ENCODE results near the gene DCAF12.

GRCh38 chr9:34133436-34133949, 7.0 kb upstream of the DCAF12 start:
- TF ChIP-seq RAD21 (IDR thresholded peaks at IDR 0.05; ENCODE audit: low read length) (no peak), YY1 (IDR thresholded peaks at IDR 0.05; ENCODE audit: low read depth) (no peak), CTCF (IDR thresholded peaks at IDR 0.05) (no peak), EP300 (IDR thresholded peaks at IDR 0.05; ENCODE audit: borderline replicate concordance in 1 of 2, low read depth in 1 of 2, low read length in 1 of 2) (no peak), RFX5 (IDR thresholded peaks at IDR 0.05; ENCODE audit: low read length) (no peak), TAF1 (IDR thresholded peaks at IDR 0.05; ENCODE audit: borderline replicate concordance, low read depth, low read length) (no peak), ZBTB33 (IDR thresholded peaks at IDR 0.05; ENCODE audit: borderline replicate concordance, low read depth) (no peak), CHD2 (IDR thresholded peaks at IDR 0.05; ENCODE audit: low read length, partially characterized antibody) (no peak), SIN3A (IDR thresholded peaks at IDR 0.05; ENCODE audit: borderline replicate concordance, low read depth, low read length) (no peak), JUND (IDR thresholded peaks at IDR 0.05) (no peak), NFIC (IDR thresholded peaks at IDR 0.05; ENCODE audit: borderline replicate concordance) (no peak)
- TF ChIP-seq, protein P1, sequence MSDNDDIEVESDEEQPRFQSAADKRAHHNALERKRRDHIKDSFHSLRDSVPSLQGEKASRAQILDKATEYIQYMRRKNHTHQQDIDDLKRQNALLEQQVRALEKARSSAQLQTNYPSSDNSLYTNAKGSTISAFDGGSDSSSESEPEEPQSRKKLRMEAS (IDR thresholded peaks at IDR 0.05; ENCODE audit: low read depth): no peak

Data from SK-N-SH (cell line).